Measurements from ENCODE around the gene CARD10. TPM values are rescaled to one million over a fixed set of nuclear protein-coding genes. Genes with fewer than 3 reads are reported as not detected.
"Not testable (repeated sequence)": the region's sequence is repeated elsewhere in the genome, so short reads cannot be mapped to it uniquely, and the experiment has no call there.

The CARD10 gene
- polyA plus RNA-seq, 3 donors, result 0.03 TPM; not detected in 2

DNA sequence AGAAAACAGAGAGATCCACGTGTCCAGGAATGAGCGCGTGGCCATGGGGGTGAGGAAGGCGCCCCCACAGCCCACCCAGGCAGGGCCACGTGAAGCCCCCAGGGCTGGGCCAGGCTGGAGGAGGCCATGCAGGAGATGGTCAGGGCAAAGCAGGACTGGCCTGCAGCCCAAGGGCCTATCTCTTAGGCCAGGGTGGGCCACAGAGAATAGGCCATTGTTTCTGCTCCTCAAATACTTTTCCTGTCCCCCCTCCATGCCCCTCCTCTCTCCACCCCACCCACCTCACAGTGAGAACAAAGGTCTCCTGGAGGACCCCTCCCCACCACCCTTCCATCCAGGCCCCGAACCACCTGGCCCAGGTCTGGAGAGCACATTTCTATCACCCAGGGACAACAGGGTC is 32.8 kb upstream of the CARD10 start:
- peaks cover 19 to 37% (median 28%) of the 10 kb centered on the region in 3 donors for H3K27me3 Mint-ChIP-seq (ENCODE audit: low read depth in 3 of 3)
- 97% methylated on average over 6 of the region's 6 CpGs for WGBS (ENCODE audit: insufficient coverage)

DNA sequence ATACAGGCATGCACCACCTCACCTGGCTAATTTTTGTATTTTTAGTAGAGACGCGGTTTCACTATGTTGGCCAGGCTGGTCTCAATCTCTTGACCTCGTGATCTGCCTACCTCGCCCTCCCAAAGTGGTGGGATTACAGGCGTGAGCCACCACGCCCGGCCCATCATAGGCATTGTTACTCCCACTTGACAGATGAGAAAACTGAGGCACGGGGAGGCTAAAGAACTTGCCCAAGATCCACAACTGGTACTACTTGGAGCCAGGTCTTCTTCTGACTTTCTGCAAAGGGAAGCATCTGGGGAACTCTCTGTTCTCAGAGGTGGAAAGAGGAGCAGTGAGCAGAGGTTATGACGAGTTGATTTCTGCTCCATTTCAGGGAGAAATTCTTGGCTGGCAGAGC is 31.7 kb upstream of the CARD10 start:
- H3K4me2 ChIP-seq (replicated peaks; ENCODE audit: extremely low read depth, low read length, poor library complexity, severe bottlenecking); H3K9ac ChIP-seq (ENCODE audit: insufficient read depth, low read length, poor library complexity, severe bottlenecking); H4K20me1 ChIP-seq (ENCODE audit: insufficient read depth, low read length); H3K4me3 ChIP-seq (replicated peaks in 1 of 3; ENCODE audit: low read depth in 2 of 3, low read length in 3 of 3); H3K36me3 ChIP-seq (replicated peaks in 1 of 2; ENCODE audit: control insufficient read depth in 1 of 2, insufficient read depth in 2 of 2, low read length in 2 of 2); H2AFZ ChIP-seq (ENCODE audit: insufficient read depth, low read depth, low read length, poor library complexity, severe bottlenecking); intact Hi-C loops (cut with micrococcal nuclease); H3K27ac ChIP-seq (ENCODE audit: low read depth in 1 of 2, low read length in 2 of 2); H3K36me3 Mint-ChIP-seq; H3K4me1 Mint-ChIP-seq; H3K27me3 ChIP-seq (ENCODE audit: control insufficient read depth in 2 of 2, insufficient read depth in 2 of 2, low read length in 2 of 2); H3K79me2 ChIP-seq (ENCODE audit: insufficient read depth, low read length); H3K9me3 ChIP-seq (replicated peaks in 1 of 2; ENCODE audit: control insufficient read depth in 1 of 2, insufficient read depth in 1 of 2, low read length in 2 of 2); H3K9me3 Mint-ChIP-seq; DNase-seq; H3K27ac Mint-ChIP-seq; H3K4me1 ChIP-seq (ENCODE audit: control insufficient read depth in 1 of 2, insufficient read depth in 2 of 2, low read length in 2 of 2): not testable (repeated sequence)
- Mint-ChIP-seq H3K4me3 (peak overlapping the region in 1 of 2 donors; percentile 15), H3K27me3 (ENCODE audit: low read depth in 3 of 3) (peaks cover 8 to 28% (median 26%) of the 10 kb centered on the region in 3 donors)
- WGBS (ENCODE audit: insufficient coverage), result 97% methylated on average over 7 of the region's 9 CpGs

More for the DNA sequence above, 32.8 kb upstream of the CARD10 start:
- no peak for DNase-seq
- Histone ChIP-seq H4K20me1 (ENCODE audit: insufficient read depth, low read length) (no peaks in the 10 kb centered on the region), H3K27ac (ENCODE audit: low read depth in 1 of 2, low read length in 2 of 2) (no peak overlapping the region), H3K4me2 (replicated peaks; ENCODE audit: extremely low read depth, low read length, poor library complexity, severe bottlenecking) (no peak overlapping the region), H3K27me3 (ENCODE audit: control insufficient read depth in 2 of 2, insufficient read depth in 2 of 2, low read length in 2 of 2) (peaks cover 4 to 17% of the 10 kb centered on the region in 2 donors), H3K79me2 (ENCODE audit: insufficient read depth, low read length) (no peaks in the 10 kb centered on the region), H3K4me3 (replicated peaks in 1 of 3; ENCODE audit: low read depth in 2 of 3, low read length in 3 of 3) (no peak overlapping the region), H3K9me3 (replicated peaks in 1 of 2; ENCODE audit: control insufficient read depth in 1 of 2, insufficient read depth in 1 of 2, low read length in 2 of 2) (no peaks in the 10 kb centered on the region), H3K9ac (ENCODE audit: insufficient read depth, low read length, poor library complexity, severe bottlenecking) (no peak overlapping the region), H3K36me3 (replicated peaks in 1 of 2; ENCODE audit: control insufficient read depth in 1 of 2, insufficient read depth in 2 of 2, low read length in 2 of 2) (no peaks in the 10 kb centered on the region), H3K4me1 (ENCODE audit: control insufficient read depth in 1 of 2, insufficient read depth in 2 of 2, low read length in 2 of 2) (peaks cover 5 to 7% of the 10 kb centered on the region in 2 donors), H2AFZ (ENCODE audit: insufficient read depth, low read depth, low read length, poor library complexity, severe bottlenecking) (no peak overlapping the region)
- no peaks in the 10 kb centered on the region for H3K36me3 Mint-ChIP-seq
- peaks cover 0 to 2% (median 0%) of the 10 kb centered on the region in 7 donors for H3K9me3 Mint-ChIP-seq
- intact Hi-C loops (cut with micrococcal nuclease), result no loop called here
- H3K4me1 Mint-ChIP-seq, result peaks cover 4% of the 10 kb centered on the region
- H3K4me3 Mint-ChIP-seq, result no peak overlapping the region
- TF ChIP-seq, protein P1, sequence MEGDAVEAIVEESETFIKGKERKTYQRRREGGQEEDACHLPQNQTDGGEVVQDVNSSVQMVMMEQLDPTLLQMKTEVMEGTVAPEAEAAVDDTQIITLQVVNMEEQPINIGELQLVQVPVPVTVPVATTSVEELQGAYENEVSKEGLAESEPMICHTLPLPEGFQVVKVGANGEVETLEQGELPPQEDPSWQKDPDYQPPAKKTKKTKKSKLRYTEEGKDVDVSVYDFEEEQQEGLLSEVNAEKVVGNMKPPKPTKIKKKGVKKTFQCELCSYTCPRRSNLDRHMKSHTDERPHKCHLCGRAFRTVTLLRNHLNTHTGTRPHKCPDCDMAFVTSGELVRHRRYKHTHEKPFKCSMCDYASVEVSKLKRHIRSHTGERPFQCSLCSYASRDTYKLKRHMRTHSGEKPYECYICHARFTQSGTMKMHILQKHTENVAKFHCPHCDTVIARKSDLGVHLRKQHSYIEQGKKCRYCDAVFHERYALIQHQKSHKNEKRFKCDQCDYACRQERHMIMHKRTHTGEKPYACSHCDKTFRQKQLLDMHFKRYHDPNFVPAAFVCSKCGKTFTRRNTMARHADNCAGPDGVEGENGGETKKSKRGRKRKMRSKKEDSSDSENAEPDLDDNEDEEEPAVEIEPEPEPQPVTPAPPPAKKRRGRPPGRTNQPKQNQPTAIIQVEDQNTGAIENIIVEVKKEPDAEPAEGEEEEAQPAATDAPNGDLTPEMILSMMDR (IDR thresholded peaks at IDR 0.05), result no peak
- H3K27ac Mint-ChIP-seq, result no peak overlapping the region
